HepG2 (cell line): ENCODE measurements around the gene FNBP1L. TPM values are rescaled to one million over a fixed set of nuclear protein-coding genes. Genes with fewer than 3 reads are reported as not detected.

Source experiments
- AHDC1 ChIP-seq: sonication (generic); formaldehyde crosslinking; IDR thresholded peaks from 2 replicates; pipeline ENCODE4 v1.5.1; 2020; ENCODE audit warnings: mild to moderate bottlenecking, missing genetic modification reagents, borderline replicate concordance
- ARHGAP35 ChIP-seq: sonication (generic); formaldehyde crosslinking; IDR thresholded peaks from 2 replicates; pipeline ENCODE4 v1.9.0; 2022; ENCODE audit warnings: mild to moderate bottlenecking, inconsistent platforms, moderate library complexity, missing genetic modification reagents, borderline replicate concordance
- EHMT2 ChIP-seq: fragments of 200-600 bp; sonication (generic); IDR thresholded peaks from 2 replicates; pipeline ENCODE4 v1.7.0; 2017; ENCODE audit warnings: antibody characterized with exemption, low read depth, low read length, borderline replicate concordance
- ERF ChIP-seq: IDR thresholded peaks from 2 replicates; pipeline ENCODE4 v1.6.1; 2018; ENCODE audit warnings: missing biosample characterization, missing genetic modification reagents
- FOXA1 ChIP-seq, 2 experiments: fragments of 450-650 bp in 1 of 2; sonication (generic) in 1 of 2; formaldehyde crosslinking in 1 of 2; IDR thresholded peaks; 2 replicates each; pipeline versions ENCODE4 v1.4.0 to v1.6.1; 2016 to 2020; ENCODE audit warnings: missing genetic modification reagents in 1 of 2
- HNRNPUL1 ChIP-seq: fragments of 200-400 bp; formaldehyde crosslinking; IDR thresholded peaks from 2 replicates; pipeline ENCODE4 v1.6.1; 2017; ENCODE audit warnings: low read depth, mild to moderate bottlenecking, low read length, moderate library complexity
- HOXA9 ChIP-seq: sonication (generic); formaldehyde crosslinking; IDR thresholded peaks from 2 replicates; pipeline ENCODE4 v1.8.1; 2022; ENCODE audit warnings: missing genetic modification reagents, mild to moderate bottlenecking, moderate library complexity, borderline replicate concordance
- IRX3 ChIP-seq: sonication (generic); formaldehyde crosslinking; IDR thresholded peaks from 2 replicates; pipeline ENCODE4 v1.8.1; 2023; ENCODE audit warnings: mild to moderate bottlenecking, low read depth, missing genetic modification reagents, borderline replicate concordance
- PAWR ChIP-seq: sonication (generic); formaldehyde crosslinking; IDR thresholded peaks from 2 replicates; pipeline ENCODE4 v1.4.0; 2020; ENCODE audit warnings: missing genetic modification reagents, mild to moderate bottlenecking, borderline replicate concordance
- PRPF4 ChIP-seq: fragments of 200-400 bp; formaldehyde crosslinking; IDR thresholded peaks from 2 replicates; pipeline ENCODE4 v1.6.1; 2016; ENCODE audit warnings: low read length, low read depth; ENCODE audit not compliant: poor library complexity, severe bottlenecking
- SATB2 ChIP-seq: sonication (generic); formaldehyde crosslinking; IDR thresholded peaks from 2 replicates; pipeline ENCODE4 v1.5.0; 2020; ENCODE audit warnings: missing genetic modification reagents
- SETDB1 ChIP-seq: sonication (generic); formaldehyde crosslinking; IDR thresholded peaks from 2 replicates; pipeline ENCODE4 v1.5.1; 2020; ENCODE audit warnings: missing genetic modification reagents, mild to moderate bottlenecking, borderline replicate concordance
- SPEN ChIP-seq: sonication (generic); formaldehyde crosslinking; IDR thresholded peaks from 2 replicates; pipeline ENCODE4 v1.5.1; 2020; ENCODE audit warnings: low read depth, mild to moderate bottlenecking, missing genetic modification reagents
- ZBTB2 ChIP-seq: sonication (generic); formaldehyde crosslinking; IDR thresholded peaks from 2 replicates; pipeline ENCODE4 v1.8.0; 2022; ENCODE audit warnings: low read depth, missing genetic modification reagents
- ZBTB21 ChIP-seq: sonication (generic); formaldehyde crosslinking; IDR thresholded peaks from 2 replicates; pipeline ENCODE4 v1.4.0; 2020; ENCODE audit warnings: missing genetic modification reagents
- ZFP41 ChIP-seq: sonication (generic); formaldehyde crosslinking; IDR thresholded peaks from 2 replicates; pipeline ENCODE4 v1.4.0; 2020; ENCODE audit warnings: mild to moderate bottlenecking, missing genetic modification reagents, borderline replicate concordance
- ZNF234 ChIP-seq: sonication (generic); formaldehyde crosslinking; conservative IDR thresholded peaks from 2 replicates; pipeline ENCODE4 v1.5.1; 2020; ENCODE audit warnings: mild to moderate bottlenecking, missing genetic modification reagents
- ZNF501 ChIP-seq: sonication (generic); formaldehyde crosslinking; IDR thresholded peaks from 2 replicates; pipeline ENCODE4 v1.5.1; 2020; ENCODE audit warnings: mild to moderate bottlenecking, moderate library complexity, missing genetic modification reagents
- ZNF543 ChIP-seq: sonication (generic); formaldehyde crosslinking; IDR thresholded peaks from 2 replicates; pipeline ENCODE4 v1.4.0; 2020; ENCODE audit warnings: mild to moderate bottlenecking, missing genetic modification reagents
- ZNF567 ChIP-seq: sonication (generic); formaldehyde crosslinking; IDR thresholded peaks from 2 replicates; pipeline ENCODE4 v1.8.1; 2023; ENCODE audit warnings: mild to moderate bottlenecking, missing genetic modification reagents, borderline replicate concordance
- ZNF740 ChIP-seq: sonication (generic); formaldehyde crosslinking; IDR thresholded peaks from 2 replicates; pipeline ENCODE4 v1.4.0; 2020; ENCODE audit warnings: missing genetic modification reagents
- ZNF816 ChIP-seq: sonication (generic); formaldehyde crosslinking; IDR thresholded peaks from 2 replicates; pipeline ENCODE4 v1.8.0; 2022; ENCODE audit warnings: missing genetic modification reagents, mild to moderate bottlenecking, borderline replicate concordance
- polyA plus RNA-seq, 8 experiments: library from polyadenylated mRNA; depleted of rRNA in 3 of 8; stranded (reverse) in 7 of 8; unstranded in 1 of 8; fragments of >200 nt; fragmentation: Illumina TruSeq in 4 of 8; extraction: Trizol in 4 of 8; gene quantifications; 2 replicates each; pipeline versions ENCODE4 v1.2.1 to v1.2.3, GENCODE V29; 2011 to 2016; ENCODE audit warnings: low read depth in 4 of 8, missing spikeins in 1 of 8, mixed read lengths in 1 of 8; ENCODE audit not compliant: insufficient read depth in 1 of 8
- total RNA-seq, 5 experiments: library from RNA; depleted of rRNA; stranded (reverse); fragments of >200 nt; fragmentation: Illumina TruSeq; extraction: Trizol; gene quantifications; 2 replicates each; pipeline ENCODE4 v1.2.3, GENCODE V29; 2016; ENCODE audit warnings: low read depth in 1 of 5

Gene FNBP1L
- total and polyA plus RNA-seq, 2 of the 13 experiments (the other 11 are each of a cell fraction or from before 2014, with no cell fraction given) = 24.1 to 27.1 TPM

- TF ChIP-seq ZBTB2 = no peak
- TF ChIP-seq SPEN (CRISPR knock-in tag) = peak; percentile 13; the same call in 1 of the 2 replicates
- no peak for TF ChIP-seq ZNF816 (CRISPR knock-in tag)
- no peak for TF ChIP-seq ARHGAP35 (CRISPR knock-in tag)
- TF ChIP-seq ZNF740 (CRISPR knock-in tag) = no peak
- TF ChIP-seq ZNF543 (CRISPR knock-in tag) = no peak
- TF ChIP-seq HOXA9 (CRISPR knock-in tag) = no peak
- no peak for TF ChIP-seq PRPF4
- no peak for TF ChIP-seq ZNF234
- TF ChIP-seq IRX3 (CRISPR knock-in tag) = no peak
- TF ChIP-seq ZNF501 (CRISPR knock-in tag) = peak; percentile 49; the same call in 1 of the 2 replicates
- TF ChIP-seq EHMT2 = no peak
- TF ChIP-seq HNRNPUL1 = no peak
- no peak for TF ChIP-seq ERF
- TF ChIP-seq ZNF567 (CRISPR knock-in tag) = no peak
- TF ChIP-seq AHDC1 (CRISPR knock-in tag) = no peak
- no peak for TF ChIP-seq SETDB1 (CRISPR knock-in tag)
- TF ChIP-seq PAWR = no peak
- no peak for TF ChIP-seq ZBTB21 (CRISPR knock-in tag)
- TF ChIP-seq ZFP41 (CRISPR knock-in tag) = no peak
- TF ChIP-seq SATB2 = no peak
- TF ChIP-seq FOXA1 (IDR thresholded peaks at IDR 0.05) = no peak
- no peak for TF ChIP-seq FOXA1 (CRISPR knock-in tag; IDR thresholded peaks at IDR 0.05)
These were observed 1.3 kb downstream of the FNBP1L start (continued) for GRCh38 chr1:93448983-93449804.
